K562 (cell line): ENCODE data around the gene CCDC71L. TPM values are rescaled to one million over a fixed set of nuclear protein-coding genes. Genes with fewer than 3 reads are reported as not detected.

Experiments used
- HDGF ChIP-seq: fragments of 450-650 bp; IDR thresholded peaks from 2 replicates; pipeline ENCODE4 v1.6.1; 2016
- HIVEP1 ChIP-seq: fragments of 250-450 bp; sonication (Bioruptor Pico); IDR thresholded peaks from 2 replicates; pipeline ENCODE4 v1.4.0; 2020; ENCODE audit warnings: mild to moderate bottlenecking
- JUN ChIP-seq, 2 experiments: sonication (generic) in 1 of 2; formaldehyde crosslinking in 1 of 2; IDR thresholded peaks; 2 replicates each; pipeline versions ENCODE4 v1.6.1 to v1.8.0; 2012 to 2022; ENCODE audit warnings: borderline replicate concordance in 2 of 2, mild to moderate bottlenecking in 2 of 2, improper control_type of control experiment in 1 of 2, low read depth in 1 of 2, low read length in 1 of 2, missing genetic modification reagents in 1 of 2
- KDM1A ChIP-seq, 2 experiments: fragments of 450-650 bp; IDR thresholded peaks; 2 replicates each; pipeline ENCODE4 v1.6.1; 2016; ENCODE audit warnings: mild to moderate bottlenecking in 2 of 2
- NR2C1 ChIP-seq, 2 experiments: fragments of 450-650 bp; IDR thresholded peaks; 2 replicates each; pipeline ENCODE4 v1.6.1; 2017; ENCODE audit warnings: mild to moderate bottlenecking in 2 of 2, antibody characterized with exemption in 1 of 2, inconsistent platforms in 1 of 2, missing compliant biosample characterization in 1 of 2, missing genetic modification characterization in 1 of 2
- RBM39 ChIP-seq: fragments of 200-400 bp; formaldehyde crosslinking; optimal IDR thresholded peaks from 2 replicates; pipeline ENCODE3; 2018; ENCODE audit warnings: low read depth, low read length
- SP2 ChIP-seq: IDR thresholded peaks from 2 replicates; pipeline ENCODE4 v1.6.1; 2011; ENCODE audit warnings: mild to moderate bottlenecking, low read depth, low read length, moderate library complexity; ENCODE audit not compliant: poor library complexity, severe bottlenecking; ENCODE audit errors: extremely low read depth
- TEAD4 ChIP-seq, 2 experiments: sonication (generic) in 1 of 2; formaldehyde crosslinking in 1 of 2; IDR thresholded peaks; 2 replicates each; pipeline versions ENCODE4 v1.6.1 to v1.8.0; 2012 to 2022; ENCODE audit warnings: borderline replicate concordance in 1 of 2, inconsistent platforms in 1 of 2, low read length in 1 of 2, mild to moderate bottlenecking in 1 of 2, missing genetic modification reagents in 1 of 2
- TRIM28 ChIP-seq: fragments of 450-650 bp; IDR thresholded peaks from 2 replicates; pipeline ENCODE4 v1.6.1; 2017
- YBX1 ChIP-seq: fragments of 450-650 bp; IDR thresholded peaks from 2 replicates; pipeline ENCODE4 v1.7.1; 2016; ENCODE audit warnings: mild to moderate bottlenecking
- YY1 ChIP-seq, 3 experiments: IDR thresholded peaks; 2 replicates each; pipeline ENCODE4 v1.6.1; 2011; ENCODE audit warnings: low read length in 2 of 3, mild to moderate bottlenecking in 2 of 3, moderate library complexity in 2 of 3, borderline replicate concordance in 1 of 3, control low read depth in 1 of 3, low read depth in 1 of 3; ENCODE audit not compliant: insufficient read depth in 3 of 3, insufficient replicate concordance in 2 of 3, control insufficient read depth in 1 of 3, insufficient read length in 1 of 3; ENCODE audit errors: extremely low read depth in 1 of 3
- polyA plus RNA-seq, 8 experiments: library from polyadenylated mRNA; depleted of rRNA in 4 of 8; stranded (reverse) in 5 of 8; unstranded in 3 of 8; fragments of >200 nt; fragmentation: Nextera tagmentation in 2 of 8; fragmentation: Illumina TruSeq in 1 of 8; extraction: Ambion mirVana in 2 of 8; extraction: Trizol in 1 of 8; gene quantifications; 2 replicates each; pipeline versions ENCODE4 v1.2.1 to v1.2.3, GENCODE V29; 2011 to 2014; ENCODE audit warnings: inconsistent platforms in 1 of 8, missing spikeins in 1 of 8
- total RNA-seq, 7 experiments: library from RNA; depleted of rRNA in 6 of 7; stranded (reverse); fragments of >200 nt in 6 of 7; fragmentation: Illumina TruSeq in 2 of 7; extraction: Trizol in 2 of 7; gene quantifications; 2 replicates each; pipeline versions ENCODE4 v1.2.1 to v1.2.3, GENCODE V29; 2011 to 2021; ENCODE audit warnings: low replicate concordance in 1 of 7
- TF ChIP-seq, protein P1 (sequence below), 3 experiments: fragments of 200-800 bp in 1 of 3; fragments of 250-450 bp in 1 of 3; fragments of 450-650 bp in 1 of 3; sonication (Bioruptor Pico) in 1 of 3; sonication (Bioruptor generic) in 1 of 3; formaldehyde crosslinking in 1 of 3; IDR thresholded peaks; 2 replicates each; pipeline versions ENCODE4 v1.6.1 to v1.8.0; 2016 to 2022; ENCODE audit warnings: mild to moderate bottlenecking in 2 of 3, missing genetic modification characterization in 2 of 3, missing compliant biosample characterization in 1 of 3, moderate library complexity in 1 of 3
- TF ChIP-seq, protein P2 (sequence below): fragments of 250-450 bp; sonication (Bioruptor Pico); IDR thresholded peaks from 2 replicates; pipeline ENCODE4 v1.5.0; 2021
- TF ChIP-seq, protein P3 (sequence below): IDR thresholded peaks from 2 replicates; pipeline ENCODE4 v1.6.1; 2016; ENCODE audit warnings: missing genetic modification characterization, missing compliant biosample characterization
- TF ChIP-seq, protein P4 (sequence below): sonication (generic); formaldehyde crosslinking; IDR thresholded peaks from 2 replicates; pipeline ENCODE4 v1.8.0; 2023; ENCODE audit warnings: mild to moderate bottlenecking, missing genetic modification reagents
- TF ChIP-seq, protein P5 (sequence below): fragments of 250-450 bp; sonication (Bioruptor Pico); IDR thresholded peaks from 2 replicates; pipeline ENCODE4 v1.8.0; 2021; ENCODE audit warnings: borderline replicate concordance, mild to moderate bottlenecking, moderate library complexity; ENCODE audit not compliant: poor library complexity, severe bottlenecking

The CCDC71L gene
- total and polyA plus RNA-seq, 9 of the 15 experiments (the other 6 are each of a cell fraction or from before 2014, with no cell fraction given), result 5.7 to 108 (median 25.4) TPM

DNA sequence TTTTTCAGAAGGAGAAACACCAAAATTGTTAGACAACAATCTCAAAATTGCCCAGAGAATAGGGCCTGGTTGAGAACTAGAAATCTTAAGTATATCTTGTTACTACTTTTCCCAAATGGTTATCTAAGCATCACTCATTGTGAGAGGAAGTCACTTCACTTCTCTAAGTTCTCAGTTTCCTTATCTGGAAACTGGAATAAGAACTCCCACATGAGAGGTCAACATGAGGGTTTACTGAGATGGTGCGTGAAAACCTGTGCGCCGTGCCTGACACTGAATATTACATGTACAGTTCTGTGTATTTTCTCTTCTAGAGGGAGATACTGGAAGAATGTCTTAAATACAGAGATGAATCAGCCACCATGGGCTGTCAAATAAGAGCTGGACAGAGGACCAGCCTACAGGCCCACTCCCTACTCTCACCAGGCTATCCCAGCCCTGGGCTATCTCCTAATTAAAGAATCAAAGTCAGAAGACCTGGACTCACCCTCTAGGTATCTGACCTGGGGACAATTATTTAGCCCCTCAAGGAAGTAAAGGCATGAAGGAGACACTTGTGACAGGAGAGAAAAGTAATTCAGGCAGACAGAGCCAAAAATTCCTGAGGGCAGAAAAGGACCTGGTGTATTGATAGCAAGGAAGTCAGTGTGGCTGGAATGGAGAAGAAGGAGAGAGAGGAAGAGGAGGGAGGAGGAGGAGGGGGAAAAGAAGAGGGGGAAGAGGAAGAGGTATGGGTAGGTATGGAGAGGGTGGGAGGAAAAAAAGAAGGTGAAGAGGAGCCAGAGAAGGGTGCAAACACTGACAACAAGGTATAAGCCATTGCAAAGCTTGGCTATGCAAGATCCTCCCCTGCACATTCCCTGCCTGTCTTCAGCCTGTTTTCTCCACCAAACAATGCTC is 44.9 kb downstream of the CCDC71L start (continued):
- TF ChIP-seq, protein P1, sequence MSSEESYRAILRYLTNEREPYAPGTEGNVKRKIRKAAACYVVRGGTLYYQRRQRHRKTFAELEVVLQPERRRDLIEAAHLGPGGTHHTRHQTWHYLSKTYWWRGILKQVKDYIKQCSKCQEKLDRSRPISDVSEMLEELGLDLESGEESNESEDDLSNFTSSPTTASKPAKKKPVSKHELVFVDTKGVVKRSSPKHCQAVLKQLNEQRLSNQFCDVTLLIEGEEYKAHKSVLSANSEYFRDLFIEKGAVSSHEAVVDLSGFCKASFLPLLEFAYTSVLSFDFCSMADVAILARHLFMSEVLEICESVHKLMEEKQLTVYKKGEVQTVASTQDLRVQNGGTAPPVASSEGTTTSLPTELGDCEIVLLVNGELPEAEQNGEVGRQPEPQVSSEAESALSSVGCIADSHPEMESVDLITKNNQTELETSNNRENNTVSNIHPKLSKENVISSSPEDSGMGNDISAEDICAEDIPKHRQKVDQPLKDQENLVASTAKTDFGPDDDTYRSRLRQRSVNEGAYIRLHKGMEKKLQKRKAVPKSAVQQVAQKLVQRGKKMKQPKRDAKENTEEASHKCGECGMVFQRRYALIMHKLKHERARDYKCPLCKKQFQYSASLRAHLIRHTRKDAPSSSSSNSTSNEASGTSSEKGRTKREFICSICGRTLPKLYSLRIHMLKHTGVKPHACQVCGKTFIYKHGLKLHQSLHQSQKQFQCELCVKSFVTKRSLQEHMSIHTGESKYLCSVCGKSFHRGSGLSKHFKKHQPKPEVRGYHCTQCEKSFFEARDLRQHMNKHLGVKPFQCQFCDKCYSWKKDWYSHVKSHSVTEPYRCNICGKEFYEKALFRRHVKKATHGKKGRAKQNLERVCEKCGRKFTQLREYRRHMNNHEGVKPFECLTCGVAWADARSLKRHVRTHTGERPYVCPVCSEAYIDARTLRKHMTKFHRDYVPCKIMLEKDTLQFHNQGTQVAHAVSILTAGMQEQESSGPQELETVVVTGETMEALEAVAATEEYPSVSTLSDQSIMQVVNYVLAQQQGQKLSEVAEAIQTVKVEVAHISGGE (CRISPR knock-in tag; IDR thresholded peaks at IDR 0.05), result peak in 1 of 3 experiments; percentile 20; a peak in 1 of 6 replicates
- TF ChIP-seq JUN (IDR thresholded peaks at IDR 0.05; ENCODE audit: borderline replicate concordance, low read depth, low read length) (peak; percentile 13; the same call in 1 of the 2 replicates), JUN (CRISPR knock-in tag; IDR thresholded peaks at IDR 0.05; ENCODE audit: borderline replicate concordance) (no peak), YBX1 (no peak), KDM1A (IDR thresholded peaks at IDR 0.05) (peak; percentile 70 to 82), TEAD4 (IDR thresholded peaks at IDR 0.05; ENCODE audit: low read length) (peak; percentile 71), TEAD4 (CRISPR knock-in tag; IDR thresholded peaks at IDR 0.05; ENCODE audit: borderline replicate concordance) (no peak), NR2C1 (IDR thresholded peaks at IDR 0.05) (no peak), NR2C1 (tag; IDR thresholded peaks at IDR 0.05) (peak; percentile 66; the same call in 1 of the 2 replicates), HIVEP1 (no peak), RBM39 (no peak), HDGF (peak; percentile 88), SP2 (no peak), YY1 (IDR thresholded peaks at IDR 0.05; ENCODE audit: borderline replicate concordance in 1 of 3, control insufficient read depth in 1 of 3, extremely low read depth in 1 of 3, insufficient read depth in 3 of 3, insufficient read length in 1 of 3, insufficient replicate concordance in 2 of 3, low read depth in 1 of 3, low read length in 2 of 3) (peak in 1 of 3 experiments; percentile 14), TRIM28 (no peak)
- TF ChIP-seq, protein P2, sequence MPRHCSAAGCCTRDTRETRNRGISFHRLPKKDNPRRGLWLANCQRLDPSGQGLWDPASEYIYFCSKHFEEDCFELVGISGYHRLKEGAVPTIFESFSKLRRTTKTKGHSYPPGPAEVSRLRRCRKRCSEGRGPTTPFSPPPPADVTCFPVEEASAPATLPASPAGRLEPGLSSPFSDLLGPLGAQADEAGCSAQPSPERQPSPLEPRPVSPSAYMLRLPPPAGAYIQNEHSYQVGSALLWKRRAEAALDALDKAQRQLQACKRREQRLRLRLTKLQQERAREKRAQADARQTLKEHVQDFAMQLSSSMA, result 0 out of 2 replicates have a peak, but pooled peaks have one; percentile 18
- TF ChIP-seq, protein P3, sequence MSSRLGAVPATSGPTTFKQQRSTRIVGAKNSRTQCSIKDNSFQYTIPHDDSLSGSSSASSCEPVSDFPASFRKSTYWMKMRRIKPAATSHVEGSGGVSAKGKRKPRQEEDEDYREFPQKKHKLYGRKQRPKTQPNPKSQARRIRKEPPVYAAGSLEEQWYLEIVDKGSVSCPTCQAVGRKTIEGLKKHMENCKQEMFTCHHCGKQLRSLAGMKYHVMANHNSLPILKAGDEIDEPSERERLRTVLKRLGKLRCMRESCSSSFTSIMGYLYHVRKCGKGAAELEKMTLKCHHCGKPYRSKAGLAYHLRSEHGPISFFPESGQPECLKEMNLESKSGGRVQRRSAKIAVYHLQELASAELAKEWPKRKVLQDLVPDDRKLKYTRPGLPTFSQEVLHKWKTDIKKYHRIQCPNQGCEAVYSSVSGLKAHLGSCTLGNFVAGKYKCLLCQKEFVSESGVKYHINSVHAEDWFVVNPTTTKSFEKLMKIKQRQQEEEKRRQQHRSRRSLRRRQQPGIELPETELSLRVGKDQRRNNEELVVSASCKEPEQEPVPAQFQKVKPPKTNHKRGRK (tag), result peak; percentile 86; the same call in 1 of the 2 replicates
- TF ChIP-seq, protein P4, sequence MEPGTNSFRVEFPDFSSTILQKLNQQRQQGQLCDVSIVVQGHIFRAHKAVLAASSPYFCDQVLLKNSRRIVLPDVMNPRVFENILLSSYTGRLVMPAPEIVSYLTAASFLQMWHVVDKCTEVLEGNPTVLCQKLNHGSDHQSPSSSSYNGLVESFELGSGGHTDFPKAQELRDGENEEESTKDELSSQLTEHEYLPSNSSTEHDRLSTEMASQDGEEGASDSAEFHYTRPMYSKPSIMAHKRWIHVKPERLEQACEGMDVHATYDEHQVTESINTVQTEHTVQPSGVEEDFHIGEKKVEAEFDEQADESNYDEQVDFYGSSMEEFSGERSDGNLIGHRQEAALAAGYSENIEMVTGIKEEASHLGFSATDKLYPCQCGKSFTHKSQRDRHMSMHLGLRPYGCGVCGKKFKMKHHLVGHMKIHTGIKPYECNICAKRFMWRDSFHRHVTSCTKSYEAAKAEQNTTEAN, result no peak
- TF ChIP-seq, protein P5, sequence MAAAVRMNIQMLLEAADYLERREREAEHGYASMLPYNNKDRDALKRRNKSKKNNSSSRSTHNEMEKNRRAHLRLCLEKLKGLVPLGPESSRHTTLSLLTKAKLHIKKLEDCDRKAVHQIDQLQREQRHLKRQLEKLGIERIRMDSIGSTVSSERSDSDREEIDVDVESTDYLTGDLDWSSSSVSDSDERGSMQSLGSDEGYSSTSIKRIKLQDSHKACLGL, result no peak
